HepG2 (cell line): ENCODE data around the gene IKZF3. TPM values are rescaled to one million over a fixed set of nuclear protein-coding genes. Genes with fewer than 3 reads are reported as not detected.
A peak's percentile ranks its signal among the peaks of the same experiment; 100 is the strongest.

Source experiments
- AKNA ChIP-seq: sonication (generic); formaldehyde crosslinking; IDR thresholded peaks from 2 replicates; pipeline ENCODE4 v1.4.0; 2020; ENCODE audit warnings: missing genetic modification reagents, borderline replicate concordance
- CREB3 ChIP-seq: sonication (generic); formaldehyde crosslinking; IDR thresholded peaks from 2 replicates; pipeline ENCODE4 v1.5.0; 2020; ENCODE audit warnings: missing genetic modification reagents
- HIVEP1 ChIP-seq: sonication (generic); formaldehyde crosslinking; IDR thresholded peaks from 2 replicates; pipeline ENCODE4 v1.4.0; 2020; ENCODE audit warnings: mild to moderate bottlenecking, missing genetic modification reagents
- HNRNPH1 ChIP-seq: fragments of 200-400 bp; formaldehyde crosslinking; optimal IDR thresholded peaks from 2 replicates; pipeline ENCODE3; 2017; ENCODE audit warnings: mild to moderate bottlenecking, low read depth, low read length
- MBD4 ChIP-seq: IDR thresholded peaks from 2 replicates; pipeline ENCODE4 v1.6.1; 2012; ENCODE audit warnings: low read length, inconsistent platforms, borderline replicate concordance
- NFE2L1 ChIP-seq: sonication (generic); formaldehyde crosslinking; IDR thresholded peaks from 2 replicates; pipeline ENCODE4 v1.4.0; 2020; ENCODE audit warnings: missing genetic modification reagents, mild to moderate bottlenecking, borderline replicate concordance
- RFX5 ChIP-seq: IDR thresholded peaks from 2 replicates; pipeline ENCODE4 v1.6.1; 2011; ENCODE audit warnings: low read depth, low read length, improper control_type of control experiment
- STAT5B ChIP-seq: sonication (generic); formaldehyde crosslinking; IDR thresholded peaks from 2 replicates; pipeline ENCODE4 v1.4.0; 2020; ENCODE audit warnings: missing genetic modification reagents
- ZFAT ChIP-seq: sonication (generic); formaldehyde crosslinking; conservative IDR thresholded peaks from 2 replicates; pipeline ENCODE4 v1.8.1; 2023; ENCODE audit warnings: missing genetic modification reagents, inconsistent platforms
- ZFP62 ChIP-seq: sonication (generic); formaldehyde crosslinking; IDR thresholded peaks from 2 replicates; pipeline ENCODE4 v1.4.0; 2020; ENCODE audit warnings: missing genetic modification reagents
- ZIK1 ChIP-seq: sonication (generic); formaldehyde crosslinking; IDR thresholded peaks from 2 replicates; pipeline ENCODE4 v1.5.0; 2020; ENCODE audit warnings: mild to moderate bottlenecking, low read depth, missing genetic modification reagents, borderline replicate concordance
- ZNF552 ChIP-seq: sonication (generic); formaldehyde crosslinking; IDR thresholded peaks from 2 replicates; pipeline ENCODE4 v1.9.0; 2022; ENCODE audit warnings: missing genetic modification reagents, mild to moderate bottlenecking, borderline replicate concordance
- ZNF614 ChIP-seq: IDR thresholded peaks from 2 replicates; pipeline ENCODE4 v1.6.1; 2018; ENCODE audit warnings: missing biosample characterization, missing genetic modification reagents, inconsistent platforms, borderline replicate concordance
- polyA plus RNA-seq, 8 experiments: library from polyadenylated mRNA; depleted of rRNA in 3 of 8; stranded (reverse) in 7 of 8; unstranded in 1 of 8; fragments of >200 nt; fragmentation: Illumina TruSeq in 4 of 8; extraction: Trizol in 4 of 8; gene quantifications; 2 replicates each; pipeline versions ENCODE4 v1.2.1 to v1.2.3, GENCODE V29; 2011 to 2016; ENCODE audit warnings: low read depth in 4 of 8, missing spikeins in 1 of 8, mixed read lengths in 1 of 8; ENCODE audit not compliant: insufficient read depth in 1 of 8
- total RNA-seq, 5 experiments: library from RNA; depleted of rRNA; stranded (reverse); fragments of >200 nt; fragmentation: Illumina TruSeq; extraction: Trizol; gene quantifications; 2 replicates each; pipeline ENCODE4 v1.2.3, GENCODE V29; 2016; ENCODE audit warnings: low read depth in 1 of 5
- TF ChIP-seq, protein P1 (sequence below): sonication (generic); formaldehyde crosslinking; IDR thresholded peaks from 2 replicates; pipeline ENCODE4 v1.4.0; 2020; ENCODE audit warnings: missing genetic modification reagents, borderline replicate concordance
- TF ChIP-seq, protein P2 (sequence below): sonication (generic); formaldehyde crosslinking; IDR thresholded peaks from 2 replicates; pipeline ENCODE4 v1.5.0; 2020; ENCODE audit warnings: missing genetic modification reagents
- TF ChIP-seq, protein P3 (sequence below): sonication (generic); formaldehyde crosslinking; IDR thresholded peaks from 2 replicates; pipeline ENCODE4 v1.5.1; 2020; ENCODE audit warnings: mild to moderate bottlenecking, missing genetic modification reagents

IKZF3 gene
- total and polyA plus RNA-seq, 2 of the 13 experiments (the other 11 are each of a cell fraction or from before 2014, with no cell fraction given): not detected

- TF ChIP-seq, protein P1, sequence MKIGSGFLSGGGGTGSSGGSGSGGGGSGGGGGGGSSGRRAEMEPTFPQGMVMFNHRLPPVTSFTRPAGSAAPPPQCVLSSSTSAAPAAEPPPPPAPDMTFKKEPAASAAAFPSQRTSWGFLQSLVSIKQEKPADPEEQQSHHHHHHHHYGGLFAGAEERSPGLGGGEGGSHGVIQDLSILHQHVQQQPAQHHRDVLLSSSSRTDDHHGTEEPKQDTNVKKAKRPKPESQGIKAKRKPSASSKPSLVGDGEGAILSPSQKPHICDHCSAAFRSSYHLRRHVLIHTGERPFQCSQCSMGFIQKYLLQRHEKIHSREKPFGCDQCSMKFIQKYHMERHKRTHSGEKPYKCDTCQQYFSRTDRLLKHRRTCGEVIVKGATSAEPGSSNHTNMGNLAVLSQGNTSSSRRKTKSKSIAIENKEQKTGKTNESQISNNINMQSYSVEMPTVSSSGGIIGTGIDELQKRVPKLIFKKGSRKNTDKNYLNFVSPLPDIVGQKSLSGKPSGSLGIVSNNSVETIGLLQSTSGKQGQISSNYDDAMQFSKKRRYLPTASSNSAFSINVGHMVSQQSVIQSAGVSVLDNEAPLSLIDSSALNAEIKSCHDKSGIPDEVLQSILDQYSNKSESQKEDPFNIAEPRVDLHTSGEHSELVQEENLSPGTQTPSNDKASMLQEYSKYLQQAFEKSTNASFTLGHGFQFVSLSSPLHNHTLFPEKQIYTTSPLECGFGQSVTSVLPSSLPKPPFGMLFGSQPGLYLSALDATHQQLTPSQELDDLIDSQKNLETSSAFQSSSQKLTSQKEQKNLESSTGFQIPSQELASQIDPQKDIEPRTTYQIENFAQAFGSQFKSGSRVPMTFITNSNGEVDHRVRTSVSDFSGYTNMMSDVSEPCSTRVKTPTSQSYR (CRISPR knock-in tag): peak; percentile 98
- TF ChIP-seq ZNF552 (CRISPR knock-in tag): no peak
- no peak for TF ChIP-seq ZFAT (CRISPR knock-in tag)
- TF ChIP-seq, protein P2, sequence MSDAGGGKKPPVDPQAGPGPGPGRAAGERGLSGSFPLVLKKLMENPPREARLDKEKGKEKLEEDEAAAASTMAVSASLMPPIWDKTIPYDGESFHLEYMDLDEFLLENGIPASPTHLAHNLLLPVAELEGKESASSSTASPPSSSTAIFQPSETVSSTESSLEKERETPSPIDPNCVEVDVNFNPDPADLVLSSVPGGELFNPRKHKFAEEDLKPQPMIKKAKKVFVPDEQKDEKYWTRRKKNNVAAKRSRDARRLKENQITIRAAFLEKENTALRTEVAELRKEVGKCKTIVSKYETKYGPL (CRISPR knock-in tag): no peak
- no peak for TF ChIP-seq AKNA (CRISPR knock-in tag)
- no peak for TF ChIP-seq STAT5B (CRISPR knock-in tag)
- TF ChIP-seq CREB3 (CRISPR knock-in tag): no peak
- TF ChIP-seq HIVEP1 (CRISPR knock-in tag): peak; percentile 45; the same call in 1 of the 2 replicates
- 0 out of 2 replicates have a peak, but pooled peaks have one; percentile 70 for TF ChIP-seq ZNF614 (CRISPR knock-in tag)
- peak; percentile 73; the same call in 1 of the 2 replicates for TF ChIP-seq ZIK1 (CRISPR knock-in tag)
- no peak for TF ChIP-seq HNRNPH1
- TF ChIP-seq, protein P3, sequence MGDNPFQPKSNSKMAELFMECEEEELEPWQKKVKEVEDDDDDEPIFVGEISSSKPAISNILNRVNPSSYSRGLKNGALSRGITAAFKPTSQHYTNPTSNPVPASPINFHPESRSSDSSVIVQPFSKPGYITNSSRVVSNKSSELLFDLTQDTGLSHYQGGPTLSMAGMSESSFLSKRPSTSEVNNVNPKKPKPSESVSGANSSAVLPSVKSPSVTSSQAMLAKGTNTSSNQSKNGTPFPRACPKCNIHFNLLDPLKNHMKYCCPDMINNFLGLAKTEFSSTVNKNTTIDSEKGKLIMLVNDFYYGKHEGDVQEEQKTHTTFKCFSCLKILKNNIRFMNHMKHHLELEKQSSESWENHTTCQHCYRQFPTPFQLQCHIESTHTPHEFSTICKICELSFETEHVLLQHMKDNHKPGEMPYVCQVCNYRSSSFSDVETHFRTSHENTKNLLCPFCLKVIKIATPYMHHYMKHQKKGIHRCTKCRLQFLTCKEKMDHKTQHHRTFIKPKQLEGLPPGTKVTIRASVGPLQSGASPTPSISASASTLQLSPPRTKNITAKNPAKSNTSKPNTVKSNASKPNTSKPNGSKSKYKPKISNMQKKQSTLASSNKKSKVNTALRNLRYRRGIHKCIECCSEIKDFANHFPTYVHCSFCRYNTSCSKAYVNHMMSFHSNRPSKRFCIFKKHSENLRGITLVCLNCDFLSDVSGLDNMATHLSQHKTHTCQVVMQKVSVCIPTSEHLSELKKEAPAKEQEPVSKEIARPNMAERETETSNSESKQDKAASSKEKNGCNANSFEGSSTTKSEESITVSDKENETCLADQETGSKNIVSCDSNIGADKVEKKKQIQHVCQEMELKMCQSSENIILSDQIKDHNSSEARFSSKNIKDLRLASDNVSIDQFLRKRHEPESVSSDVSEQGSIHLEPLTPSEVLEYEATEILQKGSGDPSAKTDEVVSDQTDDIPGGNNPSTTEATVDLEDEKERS: 0 out of 2 replicates have a peak, but pooled peaks have one; percentile 30
- no peak for TF ChIP-seq RFX5
- TF ChIP-seq ZFP62 (CRISPR knock-in tag): no peak
- no peak for TF ChIP-seq MBD4
- TF ChIP-seq NFE2L1 (CRISPR knock-in tag): no peak
These were observed 123.6 kb downstream of the IKZF3 start (continued) for GRCh38 chr17:39740357-39741111.
